ENCODE data around the gene KNG1.

DNA sequence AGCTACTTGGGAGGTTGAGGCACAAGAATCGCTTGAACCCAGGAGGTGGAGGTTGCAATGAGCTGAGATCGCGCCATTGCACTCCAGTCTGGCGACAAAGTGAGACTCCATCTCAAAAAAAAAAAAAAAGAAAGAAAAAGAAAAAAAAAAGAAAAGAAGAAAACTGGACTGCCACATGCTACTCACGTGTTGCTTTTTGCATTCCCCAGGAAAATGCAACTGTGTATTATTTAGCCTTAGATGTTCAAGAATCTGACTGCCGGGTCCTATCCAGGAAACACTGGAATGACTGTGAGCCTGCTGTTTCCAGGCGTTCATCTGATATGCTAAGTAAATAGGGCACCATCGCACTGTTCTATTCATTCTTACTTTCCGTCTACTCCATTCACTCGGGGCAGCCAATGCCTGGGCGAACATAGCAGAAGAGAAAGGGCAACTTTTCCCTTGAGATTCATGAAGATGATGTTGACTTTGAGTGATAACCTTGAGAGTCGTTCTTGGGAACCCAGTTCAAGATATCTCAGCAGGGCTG lies 30.0 kb upstream of the KNG1 start:
- no peak for TF ChIP-seq EZH2 (IDR thresholded peaks at IDR 0.05; ENCODE audit: borderline replicate concordance)
- TF ChIP-seq EZH2phosphoT487 (IDR thresholded peaks at IDR 0.05; ENCODE audit: low read depth, severe bottlenecking, unreplicated experiment), result no peak
- TF ChIP-seq, protein P1, sequence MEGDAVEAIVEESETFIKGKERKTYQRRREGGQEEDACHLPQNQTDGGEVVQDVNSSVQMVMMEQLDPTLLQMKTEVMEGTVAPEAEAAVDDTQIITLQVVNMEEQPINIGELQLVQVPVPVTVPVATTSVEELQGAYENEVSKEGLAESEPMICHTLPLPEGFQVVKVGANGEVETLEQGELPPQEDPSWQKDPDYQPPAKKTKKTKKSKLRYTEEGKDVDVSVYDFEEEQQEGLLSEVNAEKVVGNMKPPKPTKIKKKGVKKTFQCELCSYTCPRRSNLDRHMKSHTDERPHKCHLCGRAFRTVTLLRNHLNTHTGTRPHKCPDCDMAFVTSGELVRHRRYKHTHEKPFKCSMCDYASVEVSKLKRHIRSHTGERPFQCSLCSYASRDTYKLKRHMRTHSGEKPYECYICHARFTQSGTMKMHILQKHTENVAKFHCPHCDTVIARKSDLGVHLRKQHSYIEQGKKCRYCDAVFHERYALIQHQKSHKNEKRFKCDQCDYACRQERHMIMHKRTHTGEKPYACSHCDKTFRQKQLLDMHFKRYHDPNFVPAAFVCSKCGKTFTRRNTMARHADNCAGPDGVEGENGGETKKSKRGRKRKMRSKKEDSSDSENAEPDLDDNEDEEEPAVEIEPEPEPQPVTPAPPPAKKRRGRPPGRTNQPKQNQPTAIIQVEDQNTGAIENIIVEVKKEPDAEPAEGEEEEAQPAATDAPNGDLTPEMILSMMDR (IDR thresholded peaks at IDR 0.05; ENCODE audit: poor library complexity), result no peak

Data from hepatocyte (in vitro differentiated cells).